GM12873 (cell line): ENCODE data around the gene PDXK.

ENCODE experiments used
- CTCF ChIP-seq: IDR thresholded peaks from 2 replicates; pipeline ENCODE4 v1.5.1; 2012; ENCODE audit warnings: low read depth, mild to moderate bottlenecking, moderate library complexity, low read length, control low read depth; ENCODE audit not compliant: insufficient read depth; ENCODE audit errors: missing control alignments

The PDXK gene

GRCh38 chr21:43767498-43767983 is 48.6 kb downstream of the PDXK start:
- TF ChIP-seq CTCF: no peak

GRCh38 chr21:43767984-43768867 is 49.3 kb downstream of the PDXK start:
- no peak for TF ChIP-seq CTCF

- TF ChIP-seq CTCF: no peak
These were observed 49.9 kb downstream of the PDXK start for GRCh38 chr21:43768868-43769167.

GRCh38 chr21:43769325-43769958 is 50.5 kb downstream of the PDXK start:
- no peak for TF ChIP-seq CTCF

- TF ChIP-seq CTCF: no peak
These were observed 51.2 kb downstream of the PDXK start for GRCh38 chr21:43770066-43770655.

- no peak for TF ChIP-seq CTCF
These were observed 52.3 kb downstream of the PDXK start for GRCh38 chr21:43771199-43771675.
